ENCODE data around the gene RPL23. TPM values are rescaled to one million over a fixed set of nuclear protein-coding genes. Genes with fewer than 3 reads are reported as not detected.

RPL23 gene
- total RNA-seq, 1 donor from 2014 or later: 1,087 TPM

DNA sequence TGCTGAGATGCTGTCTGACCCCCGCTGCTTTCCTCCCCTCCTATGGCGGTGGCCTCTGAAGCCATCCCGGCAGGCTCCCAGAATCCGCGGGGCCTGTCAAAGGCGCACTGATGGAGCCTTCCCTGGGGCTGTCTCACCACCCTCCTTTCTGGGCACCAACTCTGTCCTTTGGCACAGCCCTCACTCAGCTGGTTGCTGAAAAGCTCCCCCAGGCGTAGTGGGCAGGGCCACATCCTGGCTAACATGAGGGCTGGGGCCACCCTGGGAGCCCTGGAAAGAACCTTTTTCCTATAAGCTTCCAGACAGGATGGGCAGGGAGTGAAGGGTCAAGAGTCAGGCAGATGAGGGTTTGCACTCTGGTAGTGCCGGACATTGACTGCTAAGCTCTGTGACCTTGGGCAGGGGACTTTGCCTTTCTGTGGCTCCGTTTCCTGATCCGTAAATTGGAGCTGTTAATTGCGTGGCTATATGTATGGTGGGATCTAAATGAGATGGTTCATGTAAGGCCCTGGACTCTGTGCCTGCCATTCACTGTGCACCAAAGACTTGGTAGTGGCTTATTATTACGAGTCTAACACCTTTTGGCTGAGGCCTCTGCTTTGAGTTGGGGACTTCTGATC lies 44.3 kb upstream of the RPL23 start:
- H3K36me3 ChIP-seq (ENCODE audit: insufficient read depth, low read length): peaks cover 25% of the 10 kb centered on the region
- Mint-ChIP-seq H3K27me3 (ENCODE audit: low read depth, unreplicated experiment) (no peaks in the 10 kb centered on the region), H3K4me3 (ENCODE audit: unreplicated experiment) (peak overlapping the region; percentile 46), H3K9me3 (ENCODE audit: unreplicated experiment) (no peaks in the 10 kb centered on the region), H3K36me3 (ENCODE audit: low read depth, unreplicated experiment) (peaks cover 12% of the 10 kb centered on the region), H3K4me1 (ENCODE audit: low read depth, unreplicated experiment) (peaks cover 64% of the 10 kb centered on the region), H3K27ac (ENCODE audit: unreplicated experiment) (peak overlapping the region; percentile 81)
- FAIRE-seq: no peak
- peaks cover 51% of the 10 kb centered on the region for H3K4me1 ChIP-seq (ENCODE audit: insufficient read depth, low read length)
- no peak overlapping the region for H2AFZ ChIP-seq (ENCODE audit: low read depth, low read length)
- no peak overlapping the region for H3K27ac ChIP-seq (ENCODE audit: low read depth, low read length)
- H3K79me2 ChIP-seq (ENCODE audit: insufficient read depth, low read length): peaks cover 60% of the 10 kb centered on the region
- no peak for TF ChIP-seq EZH2 (IDR thresholded peaks at IDR 0.05; ENCODE audit: insufficient read depth, low read length)
- TF ChIP-seq, protein P1, sequence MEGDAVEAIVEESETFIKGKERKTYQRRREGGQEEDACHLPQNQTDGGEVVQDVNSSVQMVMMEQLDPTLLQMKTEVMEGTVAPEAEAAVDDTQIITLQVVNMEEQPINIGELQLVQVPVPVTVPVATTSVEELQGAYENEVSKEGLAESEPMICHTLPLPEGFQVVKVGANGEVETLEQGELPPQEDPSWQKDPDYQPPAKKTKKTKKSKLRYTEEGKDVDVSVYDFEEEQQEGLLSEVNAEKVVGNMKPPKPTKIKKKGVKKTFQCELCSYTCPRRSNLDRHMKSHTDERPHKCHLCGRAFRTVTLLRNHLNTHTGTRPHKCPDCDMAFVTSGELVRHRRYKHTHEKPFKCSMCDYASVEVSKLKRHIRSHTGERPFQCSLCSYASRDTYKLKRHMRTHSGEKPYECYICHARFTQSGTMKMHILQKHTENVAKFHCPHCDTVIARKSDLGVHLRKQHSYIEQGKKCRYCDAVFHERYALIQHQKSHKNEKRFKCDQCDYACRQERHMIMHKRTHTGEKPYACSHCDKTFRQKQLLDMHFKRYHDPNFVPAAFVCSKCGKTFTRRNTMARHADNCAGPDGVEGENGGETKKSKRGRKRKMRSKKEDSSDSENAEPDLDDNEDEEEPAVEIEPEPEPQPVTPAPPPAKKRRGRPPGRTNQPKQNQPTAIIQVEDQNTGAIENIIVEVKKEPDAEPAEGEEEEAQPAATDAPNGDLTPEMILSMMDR (IDR thresholded peaks at IDR 0.05; ENCODE audit: insufficient read depth, low read depth, low read length): no peak
- peak overlapping the region; percentile 23 for H3K4me2 ChIP-seq (ENCODE audit: low read length)
- no peak overlapping the region for H3K4me3 ChIP-seq (ENCODE audit: insufficient read depth, low read depth, low read length)
- no peaks in the 10 kb centered on the region for H3K27me3 ChIP-seq (ENCODE audit: insufficient read depth, low read length)
- no peak overlapping the region for H3K9ac ChIP-seq (ENCODE audit: low read length)
- no peak for DNase-seq (ENCODE audit: low read depth)
- H3K9me3 ChIP-seq (ENCODE audit: insufficient read depth, low read depth, low read length): no peaks in the 10 kb centered on the region
- H4K20me1 ChIP-seq (ENCODE audit: insufficient read depth, low read length): peaks cover 89% of the 10 kb centered on the region

DNA sequence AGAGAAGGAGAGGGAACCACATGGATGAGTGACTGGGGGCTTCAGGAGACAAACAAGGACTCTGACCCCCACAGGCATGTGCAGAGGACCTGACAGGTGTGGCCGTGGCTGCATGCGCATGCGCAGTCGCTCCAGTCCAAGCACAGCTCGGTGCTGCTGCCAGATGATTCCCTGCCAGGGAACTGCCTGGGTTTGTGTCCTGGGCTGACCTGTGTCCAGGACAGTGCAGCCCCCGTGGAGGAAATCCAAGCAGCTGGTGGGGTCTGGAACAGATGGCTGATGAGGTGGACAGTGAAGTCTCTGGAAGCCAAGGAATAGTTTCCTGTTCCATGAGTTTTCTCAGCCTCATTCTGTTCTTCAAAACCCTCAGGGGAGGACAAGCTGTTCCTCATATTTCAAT lies 43.7 kb upstream of the RPL23 start:
- FAIRE-seq (no peak), DNase-seq (ENCODE audit: low read depth) (no peak)
- Mint-ChIP-seq H3K4me3 (ENCODE audit: unreplicated experiment) (no peak overlapping the region), H3K9me3 (ENCODE audit: unreplicated experiment) (no peaks in the 10 kb centered on the region), H3K27me3 (ENCODE audit: low read depth, unreplicated experiment) (no peaks in the 10 kb centered on the region), H3K4me1 (ENCODE audit: low read depth, unreplicated experiment) (peaks cover 62% of the 10 kb centered on the region), H3K27ac (ENCODE audit: unreplicated experiment) (no peak overlapping the region), H3K36me3 (ENCODE audit: low read depth, unreplicated experiment) (peaks cover 12% of the 10 kb centered on the region)
- Histone ChIP-seq H3K4me3 (ENCODE audit: insufficient read depth, low read depth, low read length) (no peak overlapping the region), H3K4me2 (ENCODE audit: low read length) (peak overlapping the region; percentile 23), H2AFZ (ENCODE audit: low read depth, low read length) (no peak overlapping the region), H3K4me1 (ENCODE audit: insufficient read depth, low read length) (peaks cover 51% of the 10 kb centered on the region), H3K9ac (ENCODE audit: low read length) (peak overlapping the region; percentile 17), H3K79me2 (ENCODE audit: insufficient read depth, low read length) (peaks cover 66% of the 10 kb centered on the region), H3K27ac (ENCODE audit: low read depth, low read length) (no peak overlapping the region), H3K9me3 (ENCODE audit: insufficient read depth, low read depth, low read length) (no peaks in the 10 kb centered on the region), H3K36me3 (ENCODE audit: insufficient read depth, low read length) (peaks cover 27% of the 10 kb centered on the region), H3K27me3 (ENCODE audit: insufficient read depth, low read length) (no peaks in the 10 kb centered on the region), H4K20me1 (ENCODE audit: insufficient read depth, low read length) (peaks cover 94% of the 10 kb centered on the region)
- TF ChIP-seq EZH2 (IDR thresholded peaks at IDR 0.05; ENCODE audit: insufficient read depth, low read length): no peak
- TF ChIP-seq, protein P1 (IDR thresholded peaks at IDR 0.05; ENCODE audit: insufficient read depth, low read depth, low read length): no peak

GRCh38 chr17:38896346-38896954 lies 42.9 kb upstream of the RPL23 start:
- Histone ChIP-seq H3K79me2 (ENCODE audit: insufficient read depth, low read length) (peaks cover 68% of the 10 kb centered on the region), H3K27me3 (ENCODE audit: insufficient read depth, low read length) (no peaks in the 10 kb centered on the region), H3K9ac (ENCODE audit: low read length) (peak overlapping the region; percentile 17), H4K20me1 (ENCODE audit: insufficient read depth, low read length) (peaks cover 94% of the 10 kb centered on the region), H3K9me3 (ENCODE audit: insufficient read depth, low read depth, low read length) (no peaks in the 10 kb centered on the region), H3K27ac (ENCODE audit: low read depth, low read length) (no peak overlapping the region), H3K4me3 (ENCODE audit: insufficient read depth, low read depth, low read length) (no peak overlapping the region), H3K4me1 (ENCODE audit: insufficient read depth, low read length) (peaks cover 49% of the 10 kb centered on the region), H3K4me2 (ENCODE audit: low read length) (no peak overlapping the region), H3K36me3 (ENCODE audit: insufficient read depth, low read length) (peaks cover 33% of the 10 kb centered on the region), H2AFZ (ENCODE audit: low read depth, low read length) (no peak overlapping the region)
- H3K27me3 Mint-ChIP-seq (ENCODE audit: low read depth, unreplicated experiment): no peaks in the 10 kb centered on the region
- peaks cover 60% of the 10 kb centered on the region for H3K4me1 Mint-ChIP-seq (ENCODE audit: low read depth, unreplicated experiment)
- H3K4me3 Mint-ChIP-seq (ENCODE audit: unreplicated experiment): peak overlapping the region; percentile 57
- TF ChIP-seq EZH2 (IDR thresholded peaks at IDR 0.05; ENCODE audit: insufficient read depth, low read length): no peak
- TF ChIP-seq, protein P1 (IDR thresholded peaks at IDR 0.05; ENCODE audit: insufficient read depth, low read depth, low read length): no peak
- no peaks in the 10 kb centered on the region for H3K9me3 Mint-ChIP-seq (ENCODE audit: unreplicated experiment)
- peaks cover 12% of the 10 kb centered on the region for H3K36me3 Mint-ChIP-seq (ENCODE audit: low read depth, unreplicated experiment)
- DNase-seq (ENCODE audit: low read depth): no peak
- no peak for FAIRE-seq
- peak overlapping the region; percentile 75 for H3K27ac Mint-ChIP-seq (ENCODE audit: unreplicated experiment)
